ENCODE measurements around the gene CLEC4D.
"Not testable (repeated sequence)": the region's sequence is repeated elsewhere in the genome, so short reads cannot be mapped to it uniquely, and the experiment has no call there.

The CLEC4D gene

GRCh38 chr12:8513256-8513655 is at the start of gene CLEC4D:
CLEC4D (plus strand) TSS chr12:8513503; CDS start chr12:8513733, 230 bp downstream.
- DNase-seq (ENCODE audit: low read depth): no peak

- no peak for DNase-seq (ENCODE audit: low read depth)
Observed at GRCh38 chr12:8465301-8465996, 47.9 kb upstream of the CLEC4D start.

DNA sequence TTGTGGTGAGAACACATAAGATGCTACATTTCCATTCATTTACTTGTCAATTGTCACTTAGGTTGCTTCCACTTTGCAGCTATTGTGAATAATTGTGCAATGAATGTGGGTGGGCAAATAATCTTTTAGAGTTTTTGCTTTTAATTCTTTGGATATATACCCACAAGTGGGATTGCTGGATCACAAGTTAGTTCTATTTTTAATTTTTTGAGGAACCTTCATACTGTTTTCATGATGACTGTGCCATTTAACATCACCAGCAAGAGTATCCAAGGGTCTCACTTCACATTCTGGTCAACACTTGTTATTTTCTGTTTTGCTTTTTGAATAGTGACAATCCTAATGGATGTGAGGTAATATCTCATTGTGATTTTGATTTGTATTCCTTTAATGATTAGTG is 47.1 kb upstream of the CLEC4D start:
- DNase-seq (ENCODE audit: low read depth): no peak

DNA sequence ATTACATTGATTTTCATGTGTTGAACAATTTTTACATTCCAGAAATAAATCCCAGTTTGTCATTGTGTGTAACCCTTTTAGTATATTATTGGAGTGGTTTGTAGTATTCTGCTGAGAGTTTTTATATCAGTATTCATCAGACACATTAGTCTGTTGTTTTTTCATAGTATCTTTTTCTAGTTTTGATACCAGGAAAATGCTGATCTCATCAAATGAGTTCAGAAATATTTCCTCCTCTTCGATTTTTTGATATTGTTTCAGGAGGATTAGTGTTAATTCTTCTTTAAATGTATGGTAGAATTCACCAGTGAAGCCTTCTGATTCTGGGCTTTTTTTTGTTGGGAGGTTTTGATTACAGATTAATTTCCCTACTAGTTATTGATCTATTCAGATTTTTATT is 42.2 kb upstream of the CLEC4D start:
- DNase-seq (ENCODE audit: low read depth): no peak

GRCh38 chr12:8475508-8476203 is 37.6 kb upstream of the CLEC4D start:
- no peak for DNase-seq (ENCODE audit: low read depth)

DNA sequence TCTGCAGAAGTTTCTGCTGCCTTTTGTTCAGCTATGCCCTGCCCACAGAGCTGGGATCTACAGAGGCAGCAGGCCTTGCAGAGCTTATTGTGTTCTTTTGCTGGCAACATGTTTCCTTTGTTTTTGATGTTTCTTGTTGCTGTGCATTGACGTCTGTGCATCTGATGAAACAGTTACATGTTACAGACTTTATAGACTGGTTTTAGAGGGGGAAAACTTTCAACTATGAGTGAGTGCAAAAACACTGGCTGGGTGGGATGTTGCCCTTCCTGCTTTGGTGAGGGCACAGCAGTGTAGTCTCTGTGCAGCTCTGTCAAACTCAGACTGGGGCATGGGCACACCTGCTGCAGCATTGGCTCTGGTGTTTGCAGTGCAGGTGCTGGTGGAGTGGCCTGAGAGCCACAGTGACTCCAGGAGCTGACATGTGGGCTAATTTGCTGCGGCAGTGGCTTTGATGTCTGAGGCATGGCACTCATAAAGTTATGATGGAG is 30.7 kb upstream of the CLEC4D start:
- no peak for DNase-seq (ENCODE audit: low read depth)

GRCh38 chr12:8483079-8483478 is 30.2 kb upstream of the CLEC4D start:
- DNase-seq (ENCODE audit: low read depth): no peak

GRCh38 chr12:8491646-8492530 is 21.4 kb upstream of the CLEC4D start:
- no peak for DNase-seq (ENCODE audit: low read depth)

- no peak for DNase-seq (ENCODE audit: low read depth)
Observed at GRCh38 chr12:8493084-8493483, 20.2 kb upstream of the CLEC4D start.

DNA sequence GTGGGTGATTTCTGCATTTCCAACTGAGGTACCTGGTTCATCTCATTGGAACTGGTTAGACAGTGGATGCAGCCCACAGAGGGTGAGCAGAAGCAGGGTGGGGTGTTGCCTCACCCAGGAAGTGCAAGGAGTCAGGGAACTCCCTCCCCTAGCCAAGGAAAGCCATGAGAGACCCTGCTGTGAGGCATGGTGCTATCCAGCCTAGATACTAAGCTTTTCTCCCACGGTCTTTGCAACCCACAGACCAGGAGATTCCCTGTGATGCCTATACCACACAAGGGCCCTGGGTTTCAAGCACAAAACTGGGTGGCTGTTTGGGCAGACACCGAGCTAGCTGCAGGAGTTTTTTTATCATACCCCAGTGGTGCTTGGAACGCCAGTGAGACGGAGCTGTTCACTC is 17.6 kb upstream of the CLEC4D start:
- not testable (repeated sequence) for DNase-seq (ENCODE audit: low read depth)

DNA sequence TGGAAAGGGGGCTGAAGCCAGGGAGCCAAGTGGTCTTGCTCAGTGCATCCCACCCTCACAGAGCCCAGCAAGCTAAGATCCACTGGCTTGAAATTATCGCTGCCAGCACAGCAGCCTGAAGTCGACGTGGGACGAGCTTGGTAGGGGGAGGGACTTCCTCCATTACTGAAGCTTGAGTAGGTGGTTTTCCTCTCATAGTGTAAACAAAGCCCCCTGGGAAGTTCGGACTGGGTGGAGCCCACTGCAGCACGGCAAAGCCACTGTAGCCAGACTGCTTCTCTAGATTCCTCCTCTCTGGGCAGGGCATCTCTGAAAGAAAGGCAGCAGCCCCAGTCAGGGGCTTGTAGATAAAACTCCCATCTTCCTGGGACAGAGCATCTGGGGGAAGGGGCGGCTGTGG is 17.2 kb upstream of the CLEC4D start:
- DNase-seq (ENCODE audit: low read depth): not testable (repeated sequence)

- no peak for DNase-seq (ENCODE audit: low read depth)
Observed at GRCh38 chr12:8499616-8500015, 13.7 kb upstream of the CLEC4D start.

DNA sequence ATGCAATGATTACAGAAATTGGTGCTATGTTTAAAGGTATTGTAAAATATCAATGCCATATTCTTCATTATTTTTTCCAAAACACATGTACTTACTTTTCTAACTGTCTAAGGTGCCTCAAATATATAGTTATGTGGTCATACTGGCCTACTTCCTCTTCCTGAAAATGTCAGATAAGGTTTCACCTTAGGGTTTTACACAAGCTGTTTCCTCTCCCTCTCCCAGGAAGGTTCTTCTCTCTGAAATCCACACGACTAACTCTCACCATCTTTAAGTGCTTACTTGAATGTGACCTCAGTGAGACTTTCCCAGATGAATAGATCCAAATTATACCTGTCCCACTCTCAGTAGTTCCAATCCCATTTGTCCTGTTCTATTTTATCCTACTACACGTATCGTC is 11.6 kb upstream of the CLEC4D start:
- no peak for DNase-seq (ENCODE audit: low read depth)

- DNase-seq (ENCODE audit: low read depth): no peak
Observed at GRCh38 chr12:8504351-8504750, 9.0 kb upstream of the CLEC4D start.

DNA sequence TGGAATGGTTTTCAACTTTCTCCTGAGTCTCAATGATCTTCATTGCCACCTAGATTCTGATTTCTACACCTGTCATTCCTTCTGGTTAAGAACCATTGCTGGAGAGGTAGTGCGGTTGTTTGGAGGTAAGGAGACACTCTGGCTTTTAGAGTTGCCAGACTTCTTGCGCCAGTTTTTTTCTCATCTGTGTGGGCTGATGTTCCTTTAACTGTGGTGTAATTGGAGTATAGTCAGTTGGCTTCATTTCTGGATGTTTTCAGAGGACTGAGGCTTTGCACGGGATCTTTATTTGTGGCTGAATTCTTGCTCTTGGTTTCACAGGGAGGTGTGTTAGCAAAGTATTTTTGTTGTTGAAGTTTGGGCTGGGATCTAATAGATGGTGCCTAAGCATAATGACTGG is 5.7 kb upstream of the CLEC4D start:
- DNase-seq (ENCODE audit: low read depth): no peak

DNA sequence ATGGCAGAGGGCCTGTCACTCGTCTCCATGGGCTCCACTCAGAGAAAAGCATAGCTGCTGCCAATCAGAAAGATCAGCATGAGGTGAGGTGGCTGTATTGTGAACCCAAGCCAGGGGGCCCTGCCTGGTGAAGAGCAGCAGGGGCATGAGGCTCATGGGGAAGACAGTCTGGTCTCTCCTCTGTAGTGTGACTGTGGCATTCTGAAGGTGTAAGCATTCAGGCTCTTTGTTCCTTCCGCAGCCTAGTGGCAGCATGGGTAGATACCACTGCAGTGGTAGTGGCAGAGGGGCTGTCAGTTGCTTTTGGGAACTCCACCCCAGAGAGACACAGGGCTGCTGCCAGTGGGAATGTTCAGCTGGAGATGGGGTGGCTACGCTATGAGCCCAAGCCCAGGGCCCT is 5.1 kb upstream of the CLEC4D start:
- no peak for DNase-seq (ENCODE audit: low read depth)

DNA sequence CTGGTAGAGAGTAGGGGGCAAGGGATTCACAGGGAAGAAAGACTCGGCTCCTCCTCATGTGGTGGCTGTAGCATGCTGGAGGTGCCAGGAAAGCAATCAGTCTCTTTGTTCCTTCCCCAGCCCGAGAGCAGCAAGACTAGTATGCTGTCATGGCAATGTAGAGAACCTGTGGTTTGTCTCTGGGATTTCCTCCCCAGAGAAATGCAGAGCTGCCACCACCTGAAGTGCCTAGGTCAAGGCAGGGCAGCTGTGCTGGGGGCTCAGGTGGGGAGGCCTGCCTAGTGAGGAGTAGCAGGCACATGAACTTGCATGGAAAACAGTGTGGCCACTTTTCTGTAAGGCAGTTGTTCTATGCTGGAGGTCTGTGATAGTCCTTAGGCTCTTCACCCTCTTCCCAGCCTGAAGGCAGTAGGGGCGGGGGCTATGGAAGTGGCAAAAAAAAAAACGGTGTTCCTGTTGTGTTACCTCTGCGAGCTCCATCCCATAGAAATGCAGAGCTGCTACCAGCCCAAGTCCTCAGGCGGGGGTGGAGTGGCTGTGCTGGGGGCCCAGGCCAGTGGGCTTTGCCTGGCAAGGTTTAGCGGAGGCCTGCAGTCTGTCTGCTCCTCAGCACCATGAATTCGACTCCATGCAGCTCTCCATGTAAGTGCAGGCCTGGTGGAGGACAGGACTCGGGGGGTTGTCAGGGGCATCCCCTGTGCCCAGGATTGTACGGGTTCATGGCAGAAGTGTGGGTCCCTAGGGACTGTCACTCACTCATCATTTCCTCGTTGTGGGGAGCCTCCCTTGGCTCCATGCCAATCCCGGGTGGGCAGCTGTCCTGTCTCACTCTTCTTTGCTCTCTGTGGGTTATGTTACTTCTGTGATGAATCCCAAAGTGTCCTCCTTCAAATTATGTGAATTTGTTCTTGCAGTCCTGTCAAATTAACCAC is 4.1 kb upstream of the CLEC4D start:
- no peak for DNase-seq (ENCODE audit: low read depth)

DNA sequence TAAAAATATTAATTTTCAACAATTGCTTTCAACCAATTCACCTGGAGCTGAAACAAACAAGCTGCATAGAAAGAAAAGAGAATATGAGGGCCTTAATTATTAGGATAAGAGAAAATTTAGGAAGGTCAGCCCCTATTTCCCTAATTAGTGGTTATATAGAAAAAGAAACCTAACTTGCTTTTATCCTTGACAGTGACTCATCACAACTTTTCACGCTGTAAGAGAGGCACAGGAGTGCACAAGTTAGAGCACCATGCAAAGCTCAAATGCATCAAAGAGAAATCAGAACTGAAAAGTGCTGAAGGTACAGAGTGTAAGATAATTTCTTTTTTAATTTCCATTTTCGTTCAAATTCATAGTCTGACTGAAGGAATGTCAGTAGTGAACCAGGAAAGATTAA is 4.7 kb downstream of the CLEC4D start:
- no peak for DNase-seq (ENCODE audit: low read depth)

DNA sequence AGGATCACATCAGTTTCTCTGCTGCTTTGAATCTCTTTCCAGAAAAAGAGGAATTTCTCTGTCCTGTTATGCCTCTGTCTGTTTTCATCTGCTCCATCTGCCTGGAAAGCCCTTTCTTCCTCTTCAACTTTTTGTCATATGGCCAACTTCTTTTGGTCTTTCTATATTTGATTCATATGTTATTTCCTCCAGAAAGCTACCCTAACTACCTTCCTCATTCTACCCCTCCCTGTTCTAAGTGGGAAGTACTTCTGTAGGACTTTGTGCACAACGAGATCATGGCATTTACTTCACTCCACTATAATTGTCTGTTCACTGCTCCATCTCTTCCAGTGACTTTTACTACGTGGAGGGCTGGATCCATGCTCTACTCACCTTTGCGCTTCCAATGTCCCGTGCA is 5.9 kb downstream of the CLEC4D start:
- DNase-seq (ENCODE audit: low read depth): no peak

GRCh38 chr12:8527250-8528130 is 14.2 kb downstream of the CLEC4D start:
- no peak for DNase-seq (ENCODE audit: low read depth)

DNA sequence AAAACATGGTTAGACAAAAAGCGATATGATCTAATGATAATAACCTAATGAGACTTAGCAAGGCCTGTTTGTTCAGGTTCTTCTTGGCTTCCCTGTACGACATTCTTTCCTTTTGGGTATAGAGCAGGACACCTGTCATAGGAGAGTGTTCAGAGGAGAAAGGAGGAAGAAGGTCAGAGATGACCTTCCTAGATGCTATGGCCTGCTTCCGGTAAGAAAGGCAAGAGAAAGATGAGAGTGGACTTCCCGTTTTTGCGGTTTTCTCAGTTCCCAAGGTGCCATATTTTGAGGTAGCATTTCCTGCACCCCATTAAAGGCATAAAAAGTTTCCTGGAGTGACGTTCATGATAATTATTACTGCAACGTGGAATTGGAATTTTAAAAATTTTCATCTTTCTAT is 18.7 kb downstream of the CLEC4D start:
- DNase-seq (ENCODE audit: low read depth): no peak
